Renal pelvis (tissue), 4 donors: ENCODE results near the gene SNED1. TPM values are rescaled to one million over a fixed set of nuclear protein-coding genes. Genes with fewer than 3 reads are reported as not detected.
A peak's percentile ranks its signal among the peaks of the same experiment; 100 is the strongest.

ENCODE experiments used
- DNase-seq: peaks from one replicate; pipeline ENCODE4 v3.0.0-alpha.2; 2013
- polyA plus RNA-seq, 3 donors: library from polyadenylated mRNA; unstranded; fragments of 120-200 nt; gene quantifications; one replicate each; pipeline ENCODE4 v1.2.1, GENCODE V29; 2013; ENCODE audit not compliant: insufficient read length in 3 of 3

SNED1 gene
- polyA plus RNA-seq, 3 donors, result 7.6 to 11.0 (median 10.6) TPM

- DNase-seq, result no peak
Observed at GRCh38 chr2:241020629-241021190, 22.3 kb downstream of the SNED1 start.

- no peak for DNase-seq
Observed at GRCh38 chr2:241025639-241026038, 27.2 kb downstream of the SNED1 start.

- DNase-seq, result no peak
Observed at GRCh38 chr2:241029599-241030332, 31.3 kb downstream of the SNED1 start.

GRCh38 chr2:241030333-241030680 lies 31.9 kb downstream of the SNED1 start:
- no peak for DNase-seq

GRCh38 chr2:241030883-241031282 lies 32.5 kb downstream of the SNED1 start:
- no peak for DNase-seq

GRCh38 chr2:241031436-241032165 lies 33.2 kb downstream of the SNED1 start:
- DNase-seq, result no peak

- DNase-seq, result no peak
Observed at GRCh38 chr2:241033336-241033987, 35.0 kb downstream of the SNED1 start.

- DNase-seq, result no peak
Observed at GRCh38 chr2:241033994-241034393, 35.6 kb downstream of the SNED1 start.

- DNase-seq, result no peak
Observed at GRCh38 chr2:241034490-241035141, 36.2 kb downstream of the SNED1 start.

- DNase-seq, result no peak
Observed at GRCh38 chr2:241035142-241035817, 36.9 kb downstream of the SNED1 start.

GRCh38 chr2:241035818-241036396 lies 37.5 kb downstream of the SNED1 start:
- DNase-seq, result no peak

GRCh38 chr2:241036397-241036963 lies 38.1 kb downstream of the SNED1 start:
- peak; percentile 8 for DNase-seq

- DNase-seq, result no peak
Observed at GRCh38 chr2:241036964-241037421, 38.6 kb downstream of the SNED1 start.

GRCh38 chr2:241037498-241037897 lies 39.1 kb downstream of the SNED1 start:
- no peak for DNase-seq

GRCh38 chr2:241038374-241039180 lies 40.2 kb downstream of the SNED1 start:
- no peak for DNase-seq

- no peak for DNase-seq
Observed at GRCh38 chr2:241039416-241039815, 41.0 kb downstream of the SNED1 start.

GRCh38 chr2:241040081-241040803 lies 41.8 kb downstream of the SNED1 start:
- no peak for DNase-seq

- no peak for DNase-seq
Observed at GRCh38 chr2:241041589-241042158, 43.3 kb downstream of the SNED1 start.

GRCh38 chr2:241043581-241043980 lies 45.2 kb downstream of the SNED1 start:
- no peak for DNase-seq
